Stimulated activated CD8-positive, alpha-beta memory T cell treated with anti-CD3 and anti-CD28 coated beads, Interleukin-7, amount 100 ng/mL, for 1 hour (primary cell): ENCODE measurements around the gene POLR3F.
"Not testable (repeated sequence)": the region's sequence is repeated elsewhere in the genome, so short reads cannot be mapped to it uniquely, and the experiment has no call there.

Source experiments
- DNase-seq, 2 donors: peaks; one replicate each; pipeline ENCODE4 v3.0.0-alpha.2; 2020; ENCODE audit warnings: low read depth in 2 of 2

POLR3F gene, protein sequence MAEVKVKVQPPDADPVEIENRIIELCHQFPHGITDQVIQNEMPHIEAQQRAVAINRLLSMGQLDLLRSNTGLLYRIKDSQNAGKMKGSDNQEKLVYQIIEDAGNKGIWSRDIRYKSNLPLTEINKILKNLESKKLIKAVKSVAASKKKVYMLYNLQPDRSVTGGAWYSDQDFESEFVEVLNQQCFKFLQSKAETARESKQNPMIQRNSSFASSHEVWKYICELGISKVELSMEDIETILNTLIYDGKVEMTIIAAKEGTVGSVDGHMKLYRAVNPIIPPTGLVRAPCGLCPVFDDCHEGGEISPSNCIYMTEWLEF

DNA sequence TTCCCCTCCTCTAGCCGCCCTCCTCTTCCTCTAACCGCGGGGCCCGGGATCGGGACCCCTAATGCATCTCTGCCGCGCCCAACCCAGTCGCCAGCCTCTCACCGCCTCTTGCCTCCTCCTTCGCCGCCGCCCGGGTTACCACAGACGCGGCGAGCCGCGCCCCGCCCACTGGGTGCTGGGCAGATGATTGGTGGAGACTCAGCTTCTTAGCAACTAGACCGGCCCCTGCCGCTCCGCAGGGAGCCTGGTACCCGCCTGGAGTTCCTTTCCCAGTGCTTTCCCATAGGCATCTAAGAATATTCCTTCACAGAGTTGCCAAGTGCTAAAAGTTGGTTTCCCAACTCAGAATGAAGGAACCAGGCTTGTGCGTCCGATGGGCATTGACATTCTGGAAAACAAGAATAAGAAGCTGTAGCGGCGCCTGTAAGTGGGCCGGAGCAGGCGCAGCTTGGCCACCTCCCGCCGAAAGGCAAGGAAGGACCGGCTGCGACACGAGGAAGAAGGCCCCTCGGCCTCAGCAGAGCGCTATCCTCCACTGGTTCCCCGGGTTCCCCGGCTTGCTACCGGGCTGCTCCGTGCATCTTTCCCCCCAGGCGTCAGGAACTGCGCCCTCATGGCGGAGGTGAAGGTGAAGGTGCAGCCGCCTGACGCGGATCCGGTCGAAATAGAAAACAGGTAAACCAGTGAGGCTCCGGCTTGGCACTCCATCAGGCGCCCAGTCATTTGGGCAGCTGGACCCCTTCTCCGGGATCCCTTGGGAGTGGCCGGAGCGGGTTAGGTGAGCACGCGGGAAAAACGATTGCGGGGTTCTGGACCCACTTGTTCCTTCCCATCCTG is at the start of gene POLR3F, which contains the start of gene DZANK1:
POLR3F (plus strand) TSS at position 497 of the 837 bp plus-strand sequence; CDS start at position 614, 117 bp downstream.
DZANK1 (minus strand) TSS at position 137 of the 837 bp plus-strand sequence. CDS start 1,672 bp downstream, outside the sequence.
- DNase-seq, result peak; percentile 79 to 83

DNA sequence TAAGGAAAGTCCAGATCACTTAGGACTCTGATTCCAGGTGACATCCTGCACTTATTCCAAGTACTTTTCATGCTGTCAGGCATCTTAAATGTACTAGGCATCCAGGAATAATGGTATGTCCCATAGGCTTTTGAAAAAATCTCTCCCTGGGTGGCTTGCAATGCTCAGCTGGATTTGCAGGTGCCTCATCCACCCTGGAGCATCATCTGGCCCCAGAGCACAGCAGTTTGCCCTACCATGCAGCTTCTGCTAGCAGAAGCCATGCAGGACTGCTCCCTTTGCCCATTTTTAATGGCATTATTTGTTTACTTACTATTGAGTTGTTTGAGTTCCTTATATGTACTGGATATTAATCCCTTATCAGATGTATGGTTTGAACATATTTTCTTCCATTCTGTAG is 45.6 kb upstream of the POLR3F start:
- no peak for DNase-seq

DNA sequence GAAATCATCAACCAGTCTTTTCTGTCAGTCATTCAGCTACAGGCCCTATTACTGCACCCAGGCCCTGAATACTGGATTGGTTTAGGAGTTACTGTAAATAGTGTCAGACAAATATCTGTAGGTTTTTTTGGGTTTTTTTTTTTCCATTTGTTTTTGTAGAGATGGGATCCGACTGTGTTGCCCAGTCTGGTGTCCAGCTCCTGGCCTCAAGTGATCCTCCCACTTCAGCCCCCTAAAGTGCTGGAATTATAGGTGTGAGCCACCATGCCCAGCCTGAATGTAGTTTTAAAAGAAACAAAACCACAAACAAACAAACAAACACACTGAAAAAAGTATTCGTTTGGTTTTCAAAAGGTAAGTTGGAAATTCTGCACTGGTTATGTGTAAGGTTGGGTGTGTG is 40.0 kb upstream of the POLR3F start:
- DNase-seq, result no peak

DNA sequence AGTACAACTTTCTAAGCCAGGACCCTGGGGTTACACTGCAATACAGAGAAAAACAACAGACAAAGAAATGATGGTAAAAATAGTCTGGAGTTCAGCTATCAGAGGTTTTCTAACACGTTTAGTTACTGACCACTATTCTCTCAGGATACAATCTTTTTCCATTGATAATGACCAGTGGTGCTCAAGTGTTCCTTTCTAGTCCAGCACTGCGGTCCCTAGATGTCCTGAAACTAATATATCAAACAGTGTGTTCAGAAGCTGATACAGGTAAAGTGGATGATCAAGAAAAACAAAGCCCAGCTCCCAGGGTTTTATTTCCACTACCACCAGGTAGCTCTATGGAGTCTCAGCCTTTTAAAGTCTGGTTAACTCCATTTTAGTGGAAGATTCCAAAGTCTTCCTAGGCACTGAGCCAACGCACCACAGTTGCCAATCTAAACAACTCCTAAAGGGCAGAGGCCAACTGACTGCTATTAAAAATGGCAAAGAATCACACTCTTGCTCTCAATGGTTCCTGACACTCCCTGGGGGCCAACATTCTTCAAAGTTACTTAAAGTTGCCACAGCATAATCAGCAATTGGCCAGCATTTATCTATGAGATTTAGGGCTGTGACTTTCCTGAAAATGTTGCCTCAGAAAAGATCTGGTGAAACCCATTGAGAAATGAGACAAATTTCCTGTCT is 38.6 kb upstream of the POLR3F start:
- no peak for DNase-seq

DNA sequence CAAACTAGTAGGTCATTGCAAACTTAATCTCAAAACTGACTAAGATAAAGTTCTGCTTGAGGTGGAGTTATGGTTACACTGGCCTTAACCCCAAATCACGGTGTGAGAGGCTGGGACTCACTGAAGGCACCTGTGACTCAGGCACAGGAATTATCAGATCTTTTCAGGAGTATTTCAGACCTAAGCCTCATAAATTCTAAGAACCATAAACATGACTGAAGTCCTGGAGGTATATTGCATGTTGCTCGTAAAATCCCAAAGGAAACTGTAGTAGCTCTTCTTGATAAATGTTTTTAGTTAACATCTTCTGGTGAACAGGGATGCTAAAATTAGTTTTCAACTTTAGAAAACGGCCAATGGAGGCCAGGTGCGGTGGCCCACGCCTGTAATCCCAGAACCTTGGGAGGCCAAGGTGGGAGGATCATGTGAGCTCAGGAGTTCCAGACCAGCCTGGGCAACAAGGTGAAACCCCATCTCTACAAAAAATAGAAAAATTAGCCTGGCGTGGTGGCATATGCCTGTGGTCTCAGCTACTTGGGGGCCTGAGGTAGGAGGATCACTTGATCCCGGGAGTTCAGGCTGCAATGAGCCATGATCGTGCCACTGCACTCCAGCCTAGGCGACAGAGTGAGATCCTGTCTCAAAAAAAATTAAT is 36.9 kb upstream of the POLR3F start:
- DNase-seq, result no peak

DNA sequence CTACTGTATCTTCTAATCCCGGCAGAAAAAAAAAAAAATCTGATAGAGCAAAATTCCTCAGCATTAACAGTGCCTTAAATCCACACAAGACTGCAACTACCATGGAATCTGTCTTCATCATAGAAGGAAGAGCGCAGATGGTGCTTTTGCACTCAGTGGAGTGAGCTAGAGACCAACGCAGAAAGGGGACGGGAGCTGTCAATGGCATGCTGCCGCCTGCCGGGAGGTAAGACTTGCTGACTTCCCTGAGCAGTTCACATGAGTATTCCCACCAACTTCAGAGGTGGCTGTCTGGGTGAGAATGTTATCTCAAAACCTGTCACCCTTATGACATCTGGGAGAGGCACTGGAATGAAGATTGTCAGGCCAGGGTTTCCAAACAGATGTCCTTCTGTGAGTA is 36.0 kb upstream of the POLR3F start:
- DNase-seq, result no peak

DNA sequence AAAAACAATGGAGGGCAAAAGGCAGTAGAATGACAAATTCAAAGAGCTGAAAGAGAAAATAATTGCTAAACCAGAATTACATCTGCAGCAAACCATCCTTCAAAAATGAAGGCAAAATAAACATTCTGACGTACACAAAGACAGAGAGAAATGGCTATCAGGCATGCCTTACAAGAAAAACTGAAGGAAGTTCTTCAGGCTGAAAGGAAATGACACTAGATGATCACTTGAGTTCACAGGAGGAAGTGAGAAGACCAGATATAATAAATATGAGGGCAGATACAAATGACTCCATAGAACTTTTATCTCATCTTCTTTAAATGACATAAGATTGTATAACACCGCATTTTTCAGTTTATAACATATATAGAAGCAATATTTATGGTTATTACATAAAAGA is 30.3 kb upstream of the POLR3F start:
- DNase-seq, result no peak

DNA sequence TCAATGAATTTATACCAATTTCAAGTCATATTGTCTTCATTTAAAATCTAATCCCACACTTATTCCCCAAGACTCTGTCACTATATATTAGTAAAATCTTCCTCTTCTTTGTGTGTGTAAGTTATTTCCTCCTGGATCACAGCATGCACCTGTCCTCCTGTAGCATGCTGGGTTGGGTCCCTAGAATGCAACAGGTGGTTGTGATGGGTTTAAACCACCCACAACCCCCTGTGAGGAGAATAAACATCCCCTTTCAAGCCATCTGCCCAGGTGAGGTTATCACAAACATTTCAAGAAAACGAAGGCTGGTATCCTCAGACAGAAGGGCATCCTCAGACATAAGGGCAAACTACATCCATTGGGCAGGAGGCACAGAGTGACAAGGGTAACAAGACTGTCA is 26.8 kb upstream of the POLR3F start:
- DNase-seq, result no peak

DNA sequence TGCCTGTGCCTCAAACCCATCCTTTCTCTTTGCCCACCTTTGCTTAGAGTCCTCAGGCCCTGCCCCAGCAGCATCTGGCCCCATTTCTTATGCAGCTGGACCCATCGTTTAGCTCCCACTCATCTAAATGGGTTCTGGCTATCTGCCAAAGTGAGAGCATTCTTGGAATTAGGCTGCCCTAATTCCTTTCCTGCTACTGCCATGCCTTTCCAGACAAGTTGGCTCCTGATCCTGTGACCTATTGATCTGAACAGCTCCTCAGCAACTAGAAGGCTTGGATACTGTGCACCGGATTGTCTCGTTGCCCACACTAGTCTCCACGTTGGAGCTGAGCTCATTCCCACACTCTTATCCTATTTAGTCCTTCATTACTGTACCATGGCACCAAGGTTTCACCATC is 23.3 kb upstream of the POLR3F start:
- no peak for DNase-seq

DNA sequence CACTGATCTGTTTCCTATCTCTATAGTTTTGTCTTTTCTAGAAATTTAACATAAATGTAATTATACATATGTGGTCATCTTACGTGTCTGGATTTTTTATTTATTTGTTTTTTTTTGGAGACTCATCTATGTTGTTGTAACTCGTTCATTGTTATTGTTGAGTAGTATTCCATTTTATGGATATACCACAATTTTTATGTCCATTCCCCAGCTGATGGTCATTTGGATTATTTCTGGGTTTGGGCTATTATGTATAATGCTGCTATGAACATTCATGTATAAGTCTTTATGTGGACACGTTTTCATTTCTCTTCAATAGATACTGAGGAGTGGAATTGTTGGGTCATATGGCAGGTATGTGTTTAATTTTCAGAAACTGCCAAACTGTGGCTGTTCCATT is 10.6 kb upstream of the POLR3F start:
- DNase-seq, result no peak

DNA sequence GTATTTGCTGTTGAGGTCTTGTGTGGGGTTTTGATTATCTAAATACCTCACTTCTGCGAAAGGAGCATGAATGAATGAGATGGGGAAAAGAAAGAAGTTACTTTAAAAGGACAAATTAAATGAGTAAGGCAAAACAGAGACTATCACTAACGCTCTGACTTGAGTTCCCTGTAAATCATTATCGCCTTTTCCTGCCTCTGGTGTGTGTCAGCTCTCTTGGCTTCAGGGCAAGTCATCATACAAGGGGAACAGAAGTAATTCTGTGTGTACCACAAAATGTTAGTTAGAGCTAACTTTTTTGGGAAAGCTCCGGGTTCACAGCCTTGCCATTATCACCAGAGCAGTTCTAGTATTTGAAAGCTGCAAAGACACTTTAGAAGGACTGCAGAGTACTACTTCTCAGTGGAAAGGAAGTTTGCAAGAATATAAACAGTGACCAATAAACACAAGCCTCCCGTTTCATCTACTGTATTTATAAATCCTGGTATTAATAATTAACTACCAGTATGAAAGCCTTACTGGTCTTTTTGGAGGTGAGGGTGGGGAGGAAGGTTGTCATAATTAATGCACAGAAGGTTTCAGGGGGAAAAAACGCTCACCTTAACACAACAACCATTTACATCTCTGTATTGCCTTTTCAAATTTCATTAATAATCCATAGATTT is 1.5 kb upstream of the POLR3F start:
- DNase-seq, result no peak

DNA sequence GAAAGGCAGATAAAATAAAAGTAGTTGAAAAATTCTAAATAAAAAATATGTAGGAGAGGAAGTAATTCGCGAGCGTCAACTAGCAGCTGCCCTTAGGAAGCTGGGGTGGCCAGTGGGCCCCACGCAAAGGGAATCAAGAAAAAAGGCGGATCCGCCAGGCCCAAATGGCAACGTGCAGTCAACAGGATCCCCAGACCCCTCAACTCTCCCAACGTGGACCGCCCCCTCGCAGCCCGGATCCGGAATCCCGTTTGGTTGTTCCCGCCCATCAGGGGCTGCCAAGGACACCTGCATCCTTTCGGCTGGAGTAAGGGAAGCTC is 656 bp upstream of the POLR3F start:
- DNase-seq, result no peak

DNA sequence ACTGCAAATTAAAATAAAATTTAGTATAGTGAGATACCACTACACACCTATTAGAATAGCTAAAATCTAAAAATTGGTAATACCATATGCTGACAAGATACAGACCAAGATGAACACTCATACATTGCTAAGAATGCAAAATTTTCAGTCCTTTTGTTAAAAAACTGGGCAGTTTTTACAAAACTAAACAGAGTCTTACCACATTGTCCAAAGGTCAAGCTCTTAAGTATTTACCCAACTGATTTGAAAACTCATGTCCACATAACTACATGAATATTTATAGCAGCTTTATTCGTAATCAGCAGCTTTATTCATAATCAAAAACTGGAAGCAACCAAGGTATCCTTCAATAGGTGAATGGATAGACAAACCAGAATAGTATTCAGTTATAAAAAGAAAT is 10.0 kb downstream of the POLR3F start:
- no peak for DNase-seq

DNA sequence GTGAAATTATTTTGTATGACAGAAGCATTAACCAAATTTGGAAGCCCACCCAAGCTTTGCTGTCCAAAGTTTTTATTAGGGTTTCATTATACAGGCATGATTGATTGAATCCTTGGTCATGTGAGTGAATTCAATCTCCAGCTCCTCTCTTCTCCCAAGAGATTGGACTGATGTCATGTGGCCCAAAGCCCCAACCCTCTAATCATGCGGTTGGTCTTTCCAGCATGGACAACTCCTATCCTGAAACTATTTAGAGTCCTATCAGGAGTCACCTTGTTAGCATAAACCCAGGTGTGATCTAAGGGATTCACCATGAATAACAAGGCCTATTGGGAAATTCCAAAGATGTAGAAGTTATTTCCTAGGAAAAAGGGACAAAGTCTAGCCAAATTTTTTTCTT is 10.6 kb downstream of the POLR3F start:
- DNase-seq, result no peak

DNA sequence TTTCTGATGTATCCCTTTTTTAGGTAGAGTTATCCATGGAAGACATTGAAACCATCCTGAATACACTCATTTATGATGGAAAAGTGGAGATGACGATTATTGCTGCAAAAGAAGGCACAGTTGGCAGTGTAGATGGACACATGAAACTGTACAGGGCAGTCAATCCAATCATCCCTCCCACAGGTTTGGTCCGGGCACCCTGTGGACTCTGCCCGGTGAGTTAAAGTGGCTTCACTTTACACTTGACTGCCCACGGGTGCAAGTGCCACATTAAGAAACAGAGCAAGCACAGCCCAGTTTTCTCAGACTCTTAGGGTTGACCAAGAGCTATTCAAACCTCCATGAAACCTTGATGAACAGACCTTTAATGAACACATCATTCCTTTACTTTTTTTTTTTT is 14.4 kb downstream of the POLR3F start:
- no peak for DNase-seq

DNA sequence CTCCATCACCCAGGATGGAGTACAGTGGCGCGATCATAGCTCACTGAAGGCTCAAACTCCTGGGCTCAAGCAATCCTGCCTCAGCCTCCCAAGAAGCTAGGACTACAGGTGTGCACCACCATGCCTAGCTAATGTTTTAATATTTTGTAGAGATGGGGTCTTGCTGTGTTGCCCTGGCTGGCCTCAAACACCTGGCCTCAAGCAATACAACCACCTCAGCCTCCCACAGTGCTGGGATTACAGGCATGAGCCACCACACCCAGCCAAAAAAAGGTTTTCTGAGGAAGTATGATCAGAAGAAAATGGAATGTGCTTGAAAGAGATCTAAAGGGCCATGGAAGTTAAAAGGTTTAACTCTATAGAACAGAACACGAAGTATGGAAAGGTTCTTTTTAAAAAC is 21.1 kb downstream of the POLR3F start:
- no peak for DNase-seq

DNA sequence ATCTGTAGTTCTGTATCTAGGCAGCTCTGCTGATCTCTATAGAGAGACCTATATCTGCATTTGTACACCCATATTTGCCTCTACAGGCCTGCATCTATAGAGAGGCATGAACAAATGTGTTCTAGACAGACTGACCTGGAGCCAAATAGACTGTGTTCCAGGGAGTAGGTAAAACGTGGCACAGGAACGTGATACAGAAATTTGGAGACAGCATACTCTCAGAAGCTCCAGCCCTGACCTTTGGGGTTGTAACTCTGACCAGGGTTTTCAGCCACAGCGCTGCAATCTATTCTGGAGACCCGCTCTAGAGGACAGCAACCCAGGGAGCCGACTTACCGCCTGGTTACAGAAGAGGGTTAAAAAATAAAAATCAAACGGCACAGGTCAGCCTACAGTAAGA is 28.9 kb downstream of the POLR3F start:
- no peak for DNase-seq

DNA sequence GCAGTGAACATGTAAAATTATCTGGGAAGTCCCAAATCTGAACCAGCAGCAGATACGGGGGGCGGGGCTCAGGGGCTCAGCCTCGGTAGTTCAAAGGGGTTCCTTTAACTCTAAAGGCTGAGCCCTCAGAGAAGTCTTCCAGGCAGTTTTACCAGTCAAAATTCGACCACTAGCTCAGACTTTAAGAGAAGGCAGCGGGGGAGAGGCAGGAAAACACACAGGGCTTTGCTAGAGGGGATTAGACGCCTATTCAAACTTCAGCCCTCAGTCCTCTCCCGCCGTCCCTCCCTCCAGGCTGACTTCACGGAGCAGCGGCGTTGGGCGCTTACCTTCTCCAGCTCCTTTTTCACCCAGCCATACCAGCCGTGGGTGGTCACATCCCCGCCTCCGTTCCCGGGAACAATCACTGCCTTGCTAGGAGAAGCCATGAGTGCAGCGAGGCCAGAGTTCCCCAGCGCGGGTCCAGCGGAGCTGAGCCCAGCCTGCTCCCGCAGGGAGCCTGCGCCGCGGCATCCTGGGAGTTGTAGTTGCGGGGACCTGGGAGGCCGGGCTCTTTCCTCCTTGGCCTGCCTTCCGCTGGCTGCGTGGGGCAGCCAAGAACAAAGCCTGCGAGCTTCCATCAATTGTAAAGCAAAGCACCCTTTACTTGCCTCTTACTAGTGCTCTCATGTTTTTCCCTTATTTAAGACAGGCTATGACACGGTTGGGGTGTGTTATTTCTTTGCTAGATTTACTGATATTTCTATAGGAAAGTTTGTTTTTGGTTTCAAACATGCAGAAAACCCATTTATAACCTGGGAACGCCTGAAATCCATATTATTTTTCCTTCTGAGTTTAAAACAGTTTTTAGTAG is 29.8 kb downstream of the POLR3F start, which contains the start of gene RBBP9:
RBBP9 (minus strand) TSS at position 486 of the 853 bp plus-strand sequence; CDS start at position 428, 58 bp downstream.
- peak; percentile 24 to 40 for DNase-seq

DNA sequence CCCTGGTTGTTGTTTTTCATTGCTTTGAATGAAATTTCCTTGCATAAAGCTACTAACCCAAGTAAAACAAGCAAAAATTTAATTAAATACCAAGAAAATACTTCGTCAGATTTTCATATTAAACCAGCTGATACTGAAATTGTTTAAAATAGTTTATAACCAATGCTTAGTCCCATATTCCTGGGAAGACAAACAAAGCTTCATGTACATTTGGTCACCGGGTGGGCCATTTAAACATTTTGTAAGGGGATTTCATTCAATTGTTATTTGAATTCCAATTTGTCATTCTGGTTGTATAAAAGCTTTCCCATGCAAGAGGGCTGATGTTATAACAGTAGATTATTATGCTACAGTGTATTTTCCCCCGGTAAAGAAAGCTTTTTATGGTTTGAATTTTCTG is 30.4 kb downstream of the POLR3F start:
- DNase-seq, result no peak

DNA sequence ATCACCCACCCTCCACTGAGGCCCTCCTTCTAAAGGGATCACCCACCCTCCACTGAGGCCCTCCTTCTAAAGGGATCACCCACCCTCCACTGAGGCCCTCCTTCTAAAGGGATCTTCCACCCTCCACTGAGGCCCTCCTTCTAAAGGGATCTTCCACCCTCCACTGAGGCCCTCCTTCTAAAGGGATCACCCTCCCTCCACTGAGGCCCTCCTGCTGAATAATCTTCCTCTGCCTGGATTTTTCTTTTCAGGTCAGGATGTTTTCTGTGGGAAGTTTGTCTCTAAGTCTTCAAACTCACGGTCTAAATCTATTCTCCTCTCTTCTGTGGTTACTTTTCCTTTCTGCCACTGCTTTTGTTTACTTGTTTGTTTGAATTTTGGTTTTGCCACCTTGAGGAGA is 34.5 kb downstream of the POLR3F start:
- not testable (repeated sequence) for DNase-seq
